Measurements from ENCODE around the gene HOMER1. TPM values are rescaled to one million over a fixed set of nuclear protein-coding genes. Genes with fewer than 3 reads are reported as not detected.

The HOMER1 gene
- total RNA-seq, 2 donors from 2014 or later = 7.3 to 9.7 TPM

DNA sequence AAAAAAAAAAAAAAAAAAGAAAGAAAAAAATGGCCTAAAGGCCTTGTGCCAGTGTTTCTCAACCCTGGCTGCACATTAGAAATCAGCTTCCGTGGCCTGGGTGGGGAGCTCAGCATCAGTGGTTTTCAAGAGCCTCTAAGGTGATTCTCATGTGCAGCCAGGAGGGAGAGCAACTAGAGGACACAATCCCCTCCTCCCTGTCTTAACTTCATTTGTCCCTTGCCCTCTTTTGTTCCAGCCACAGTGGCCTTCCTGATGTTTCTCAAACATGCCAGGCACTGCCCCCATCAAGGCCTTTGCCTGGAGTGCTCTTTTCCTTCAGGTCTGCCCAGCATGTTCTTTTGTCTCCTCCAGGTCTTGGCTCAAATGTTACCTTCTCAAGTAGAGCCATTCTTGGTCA, 42.4 kb downstream of the HOMER1 start:
- Mint-ChIP-seq H3K4me1 (ENCODE audit: low read depth) (peaks cover 6% of the 10 kb centered on the region), H3K36me3 (ENCODE audit: insufficient read depth in 2 of 2) (no peaks in the 10 kb centered on the region), H3K27ac (no peak overlapping the region), H3K27me3 (ENCODE audit: low read depth) (peaks cover 5% of the 10 kb centered on the region), H3K9me3 (no peaks in the 10 kb centered on the region), H3K4me3 (no peak overlapping the region)
- DNase-seq = no peak
- ATAC-seq (replicated peaks in 1 of 2) = no peak

- ATAC-seq (replicated peaks in 1 of 2) = peak; percentile 29 to 44
- no peak for DNase-seq
- no peak overlapping the region for H3K4me3 Mint-ChIP-seq
- peaks cover 5% of the 10 kb centered on the region for H3K27me3 Mint-ChIP-seq (ENCODE audit: low read depth)
- no peaks in the 10 kb centered on the region for H3K4me1 Mint-ChIP-seq (ENCODE audit: low read depth)
- H3K27ac Mint-ChIP-seq = no peak overlapping the region
- H3K9me3 Mint-ChIP-seq = no peaks in the 10 kb centered on the region
- H3K36me3 Mint-ChIP-seq (ENCODE audit: insufficient read depth in 2 of 2) = no peaks in the 10 kb centered on the region
Observed at GRCh38 chr5:79464695-79465332, 49.1 kb downstream of the HOMER1 start.

DNA sequence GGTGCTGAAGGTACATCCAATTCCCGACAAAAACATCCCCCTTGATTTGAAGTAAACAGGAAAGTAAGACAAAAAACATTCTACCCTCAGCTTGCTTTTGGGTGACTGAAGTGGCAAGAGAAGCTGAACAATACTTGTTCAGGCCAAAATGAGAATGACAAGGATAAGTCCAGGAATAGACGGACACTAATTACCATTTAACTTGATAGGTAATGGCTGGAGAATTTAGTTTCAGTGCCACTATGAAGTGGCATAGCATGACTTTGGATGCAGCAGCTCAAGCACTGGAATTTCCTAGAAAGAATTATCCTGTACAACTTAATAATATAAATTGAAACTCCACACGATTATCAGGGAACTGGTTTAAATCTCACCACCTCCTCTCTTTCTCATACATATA, 49.7 kb downstream of the HOMER1 start:
- Mint-ChIP-seq H3K27ac (no peak overlapping the region), H3K4me1 (ENCODE audit: low read depth) (no peaks in the 10 kb centered on the region)
- ATAC-seq (replicated peaks in 1 of 2) = no peak

DNA sequence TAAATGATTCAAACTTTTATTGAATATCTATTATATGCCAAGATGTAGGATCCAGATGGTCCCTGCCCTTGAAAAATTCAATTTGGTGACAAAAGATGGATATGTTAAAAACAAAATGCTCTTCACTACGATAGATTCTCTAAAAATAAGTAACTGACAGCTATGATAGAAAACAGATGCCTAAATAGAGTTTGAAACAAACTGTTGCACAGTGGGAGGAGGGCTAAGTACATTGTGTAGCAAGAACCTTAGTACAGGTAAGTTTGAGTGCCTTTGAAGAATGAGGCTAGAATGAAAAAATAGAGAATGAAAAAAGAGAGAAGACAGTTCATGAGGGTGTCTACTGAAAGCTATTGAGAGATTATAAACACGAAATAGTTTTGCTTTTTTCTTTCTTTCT, 54.3 kb downstream of the HOMER1 start:
- ATAC-seq (replicated peaks in 1 of 2) (no peak), DNase-seq (no peak)
- Mint-ChIP-seq H3K36me3 (ENCODE audit: insufficient read depth in 2 of 2) (peaks cover 0 to 2% of the 10 kb centered on the region in 2 donors), H3K27ac (no peak overlapping the region), H3K4me1 (ENCODE audit: low read depth) (peaks cover 11% of the 10 kb centered on the region), H3K9me3 (no peaks in the 10 kb centered on the region), H3K27me3 (ENCODE audit: low read depth) (peaks cover 5% of the 10 kb centered on the region), H3K4me3 (no peak overlapping the region)

More for the DNA sequence above, 49.7 kb downstream of the HOMER1 start:
- Mint-ChIP-seq H3K27me3 (ENCODE audit: low read depth) (peaks cover 5% of the 10 kb centered on the region), H3K4me3 (no peak overlapping the region), H3K9me3 (no peaks in the 10 kb centered on the region), H3K36me3 (ENCODE audit: insufficient read depth in 2 of 2) (no peaks in the 10 kb centered on the region)
- DNase-seq = no peak

- H3K4me3 Mint-ChIP-seq = no peak overlapping the region
- peaks cover 0 to 2% of the 10 kb centered on the region in 2 donors for H3K36me3 Mint-ChIP-seq (ENCODE audit: insufficient read depth in 2 of 2)
- H3K27ac Mint-ChIP-seq = no peak overlapping the region
- no peaks in the 10 kb centered on the region for H3K27me3 Mint-ChIP-seq (ENCODE audit: low read depth)
- peak; percentile 4 to 58 for ATAC-seq (replicated peaks in 1 of 2)
- DNase-seq = no peak
- peaks cover 11% of the 10 kb centered on the region for H3K4me1 Mint-ChIP-seq (ENCODE audit: low read depth)
- H3K9me3 Mint-ChIP-seq = no peaks in the 10 kb centered on the region
Observed at GRCh38 chr5:79456890-79457583, 56.9 kb downstream of the HOMER1 start.

DNA sequence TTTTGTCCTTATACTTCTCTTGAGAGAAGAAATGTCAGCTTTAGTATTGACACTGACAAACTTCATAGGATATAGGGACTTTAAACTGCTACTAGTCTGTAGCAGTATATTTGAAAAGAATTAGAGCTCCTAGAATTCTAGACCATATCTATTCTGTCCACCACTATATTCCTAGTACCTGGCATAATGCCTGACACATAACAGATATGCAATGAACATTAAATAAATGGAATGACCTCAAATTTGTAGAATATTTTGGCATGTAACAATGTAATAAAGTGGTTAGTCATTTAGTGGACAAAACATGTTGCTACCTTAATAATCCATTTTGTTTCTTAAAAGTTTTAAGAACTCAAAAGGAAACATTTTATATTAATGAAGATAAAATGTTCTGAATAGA, 57.5 kb downstream of the HOMER1 start:
- Mint-ChIP-seq H3K36me3 (ENCODE audit: insufficient read depth in 2 of 2) (peaks cover 0 to 2% of the 10 kb centered on the region in 2 donors), H3K4me1 (ENCODE audit: low read depth) (peaks cover 11% of the 10 kb centered on the region), H3K27ac (no peak overlapping the region), H3K4me3 (no peak overlapping the region), H3K27me3 (ENCODE audit: low read depth) (no peaks in the 10 kb centered on the region), H3K9me3 (no peaks in the 10 kb centered on the region)
- DNase-seq = no peak
- no peak for ATAC-seq (replicated peaks in 1 of 2)

DNA sequence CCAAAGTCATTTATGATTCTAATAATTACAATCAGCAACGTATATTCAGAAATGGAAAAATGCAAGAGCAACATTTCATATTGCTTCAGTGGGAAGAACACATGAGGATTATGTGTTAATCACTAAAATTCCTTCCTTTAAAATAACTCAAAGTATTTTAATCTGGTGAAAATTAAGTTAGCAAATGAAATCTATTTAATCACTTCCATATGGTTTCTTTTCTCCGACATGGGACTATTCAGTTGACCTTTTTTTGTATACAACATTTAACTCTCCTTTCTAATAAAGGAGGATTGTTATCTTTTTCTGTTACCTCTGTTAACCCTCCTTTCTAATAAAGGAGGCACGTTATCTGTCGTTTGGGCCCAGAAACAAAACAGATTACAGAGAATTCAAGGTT, 59.9 kb downstream of the HOMER1 start:
- Mint-ChIP-seq H3K27me3 (ENCODE audit: low read depth) (no peaks in the 10 kb centered on the region), H3K4me3 (no peak overlapping the region), H3K9me3 (no peaks in the 10 kb centered on the region)

DNA sequence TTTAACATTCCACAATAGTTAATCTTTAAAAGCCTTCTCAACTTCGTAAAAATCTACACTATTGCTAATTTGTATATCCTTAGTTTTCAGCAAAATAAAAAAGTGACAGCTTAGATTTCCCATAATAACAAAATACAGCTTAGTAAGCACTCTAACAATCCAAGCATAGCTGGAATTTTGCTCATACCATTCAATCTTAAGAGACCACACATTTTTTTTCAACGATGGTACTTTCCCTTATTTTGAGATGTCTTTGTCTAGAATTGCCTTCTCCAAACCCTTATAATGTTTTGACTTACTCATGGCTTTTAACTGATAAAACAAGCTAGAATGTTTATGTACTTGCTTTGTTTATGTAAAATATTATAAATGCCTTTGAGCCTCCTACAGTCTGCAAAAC, 65.6 kb downstream of the HOMER1 start:
- no peak overlapping the region for H3K27ac Mint-ChIP-seq
- no peak for ATAC-seq (replicated peaks in 1 of 2)
- H3K4me3 Mint-ChIP-seq = no peak overlapping the region

More for the DNA sequence above, 59.9 kb downstream of the HOMER1 start:
- peaks cover 0 to 2% of the 10 kb centered on the region in 2 donors for H3K36me3 Mint-ChIP-seq (ENCODE audit: insufficient read depth in 2 of 2)
- no peak overlapping the region for H3K27ac Mint-ChIP-seq
- DNase-seq (no peak), ATAC-seq (replicated peaks in 1 of 2) (no peak)
- peaks cover 11% of the 10 kb centered on the region for H3K4me1 Mint-ChIP-seq (ENCODE audit: low read depth)

DNA sequence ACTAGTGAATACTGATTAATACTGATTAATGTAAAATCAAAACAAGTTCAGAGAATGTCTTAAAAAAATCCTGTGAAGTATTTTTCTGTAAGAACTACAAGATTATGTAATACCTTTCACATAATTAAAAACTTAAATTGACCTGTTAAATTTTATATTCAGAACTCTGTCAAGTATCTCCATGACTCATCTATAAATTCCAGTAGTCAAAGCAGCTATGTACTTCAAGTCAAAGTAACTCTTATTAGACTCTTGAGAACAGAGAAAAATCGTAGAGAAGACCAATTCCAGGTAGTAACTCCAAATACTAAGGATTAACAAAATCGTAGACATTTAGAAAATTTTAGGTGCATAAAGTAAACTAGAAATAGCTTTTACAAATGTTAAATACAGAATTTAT, 77.1 kb downstream of the HOMER1 start:
- no peak overlapping the region for H3K27ac Mint-ChIP-seq
- peaks cover 0 to 1% of the 10 kb centered on the region in 2 donors for H3K36me3 Mint-ChIP-seq (ENCODE audit: insufficient read depth in 2 of 2)

More for the DNA sequence above, 65.6 kb downstream of the HOMER1 start:
- no peaks in the 10 kb centered on the region for H3K4me1 Mint-ChIP-seq (ENCODE audit: low read depth)
- H3K36me3 Mint-ChIP-seq (ENCODE audit: insufficient read depth in 2 of 2) = no peaks in the 10 kb centered on the region
- H3K27me3 Mint-ChIP-seq (ENCODE audit: low read depth) = no peaks in the 10 kb centered on the region
- no peaks in the 10 kb centered on the region for H3K9me3 Mint-ChIP-seq
- DNase-seq = no peak

GRCh38 chr5:79436224-79436623, 77.7 kb downstream of the HOMER1 start:
- H3K4me3 Mint-ChIP-seq = no peak overlapping the region
- H3K4me1 Mint-ChIP-seq (ENCODE audit: low read depth) = no peaks in the 10 kb centered on the region
- no peak overlapping the region for H3K27ac Mint-ChIP-seq
- H3K27me3 Mint-ChIP-seq (ENCODE audit: low read depth) = no peaks in the 10 kb centered on the region
- H3K36me3 Mint-ChIP-seq (ENCODE audit: insufficient read depth in 2 of 2) = peaks cover 0 to 1% of the 10 kb centered on the region in 2 donors
- ATAC-seq (replicated peaks in 1 of 2) (no peak), DNase-seq (no peak)
- H3K9me3 Mint-ChIP-seq = no peaks in the 10 kb centered on the region

More for the DNA sequence above, 77.1 kb downstream of the HOMER1 start:
- H3K4me1 Mint-ChIP-seq (ENCODE audit: low read depth) = no peaks in the 10 kb centered on the region
- no peak for DNase-seq
- H3K4me3 Mint-ChIP-seq = no peak overlapping the region
- no peaks in the 10 kb centered on the region for H3K27me3 Mint-ChIP-seq (ENCODE audit: low read depth)
- ATAC-seq (replicated peaks in 1 of 2) = no peak
- H3K9me3 Mint-ChIP-seq = no peaks in the 10 kb centered on the region

DNA sequence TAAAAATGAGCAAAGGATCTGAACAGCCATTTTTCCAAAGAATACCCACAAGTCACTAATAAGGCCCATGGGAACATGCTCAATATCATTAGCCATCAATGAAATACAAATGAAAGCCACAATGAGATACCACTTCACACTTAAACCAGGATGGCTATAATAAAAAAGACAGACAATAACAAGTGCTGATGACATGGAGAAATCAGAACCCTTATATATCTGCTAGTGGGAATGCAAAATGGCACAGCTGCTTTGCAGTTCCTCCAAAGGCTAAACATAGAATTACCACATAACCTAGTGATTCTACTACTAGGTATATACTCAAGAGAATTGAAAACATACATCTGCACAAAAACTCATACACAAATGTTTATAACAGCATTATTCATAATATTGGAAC, 83.7 kb downstream of the HOMER1 start:
- H3K9me3 Mint-ChIP-seq = no peaks in the 10 kb centered on the region

DNA sequence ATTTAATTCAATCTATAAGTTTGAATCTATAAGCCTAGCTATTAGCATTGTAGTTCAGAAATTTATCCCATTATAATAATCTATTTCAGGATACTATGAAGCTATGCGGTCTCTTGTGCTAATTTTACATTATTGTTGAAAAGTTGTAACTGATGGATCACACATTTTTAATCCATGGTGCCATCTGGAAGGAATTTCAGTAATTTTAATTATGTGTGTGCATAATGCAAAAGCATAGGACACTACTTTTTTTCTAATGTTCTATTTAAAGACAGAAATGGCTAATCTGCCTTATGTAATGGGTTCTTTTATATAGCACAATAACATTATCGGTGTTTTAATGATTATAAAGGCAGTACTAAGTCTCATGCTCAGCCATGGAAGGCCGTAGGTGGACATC, 90.6 kb downstream of the HOMER1 start:
- no peak for ATAC-seq (replicated peaks in 1 of 2)
- H3K27me3 Mint-ChIP-seq (ENCODE audit: low read depth) = no peaks in the 10 kb centered on the region
- no peaks in the 10 kb centered on the region for H3K36me3 Mint-ChIP-seq (ENCODE audit: insufficient read depth in 2 of 2)

More for the DNA sequence above, 83.7 kb downstream of the HOMER1 start:
- no peak for ATAC-seq (replicated peaks in 1 of 2)
- H3K36me3 Mint-ChIP-seq (ENCODE audit: insufficient read depth in 2 of 2) = no peaks in the 10 kb centered on the region
- no peaks in the 10 kb centered on the region for H3K4me1 Mint-ChIP-seq (ENCODE audit: low read depth)
- DNase-seq = no peak
- H3K27ac Mint-ChIP-seq = no peak overlapping the region
- H3K4me3 Mint-ChIP-seq = no peak overlapping the region
- no peaks in the 10 kb centered on the region for H3K27me3 Mint-ChIP-seq (ENCODE audit: low read depth)

GRCh38 chr5:79420248-79420647, 93.7 kb downstream of the HOMER1 start:
- no peak overlapping the region for H3K4me3 Mint-ChIP-seq
- no peak for DNase-seq
- no peaks in the 10 kb centered on the region for H3K36me3 Mint-ChIP-seq (ENCODE audit: insufficient read depth in 2 of 2)
- ATAC-seq (replicated peaks in 1 of 2) = no peak
- no peaks in the 10 kb centered on the region for H3K4me1 Mint-ChIP-seq (ENCODE audit: low read depth)
- no peaks in the 10 kb centered on the region for H3K9me3 Mint-ChIP-seq
- no peaks in the 10 kb centered on the region for H3K27me3 Mint-ChIP-seq (ENCODE audit: low read depth)
- no peak overlapping the region for H3K27ac Mint-ChIP-seq

More for the DNA sequence above, 90.6 kb downstream of the HOMER1 start:
- DNase-seq = no peak
- Mint-ChIP-seq H3K4me1 (ENCODE audit: low read depth) (no peaks in the 10 kb centered on the region), H3K27ac (no peak overlapping the region), H3K9me3 (no peaks in the 10 kb centered on the region), H3K4me3 (no peak overlapping the region)

DNA sequence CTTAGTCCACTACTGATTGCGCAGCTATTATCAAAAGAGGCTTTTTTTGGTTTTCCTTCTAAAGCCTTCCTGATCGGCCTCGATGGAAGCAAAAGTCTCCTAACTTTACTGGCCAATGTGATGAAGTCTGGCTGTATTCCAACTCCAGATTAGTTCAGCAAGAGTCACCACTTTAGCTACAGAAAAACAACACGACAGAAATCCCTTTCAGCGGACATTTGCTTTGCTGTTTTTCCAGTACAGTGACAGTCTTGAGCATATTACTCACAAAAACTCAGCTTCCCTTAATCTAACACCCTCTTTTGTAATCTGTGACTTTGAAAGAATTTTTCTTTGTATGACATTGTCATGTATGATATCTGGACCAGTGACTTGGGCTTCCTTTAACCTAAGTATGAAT, 95.7 kb downstream of the HOMER1 start:
- Mint-ChIP-seq H3K27me3 (ENCODE audit: low read depth) (no peaks in the 10 kb centered on the region), H3K4me1 (ENCODE audit: low read depth) (no peaks in the 10 kb centered on the region), H3K9me3 (no peaks in the 10 kb centered on the region), H3K4me3 (no peak overlapping the region), H3K27ac (no peak overlapping the region), H3K36me3 (ENCODE audit: insufficient read depth in 2 of 2) (no peaks in the 10 kb centered on the region)
- no peak for DNase-seq
- ATAC-seq (replicated peaks in 1 of 2) = no peak

Measured in activated T-cell treated with anti-CD3 and anti-CD28 coated beads, Interleukin-2, amount 50 U/mL, for 72 hours (primary cell).